Breast epithelium (tissue), 4 donors: ENCODE measurements around the gene TPK1. TPM values are rescaled to one million over a fixed set of nuclear protein-coding genes. Genes with fewer than 3 reads are reported as not detected.

Experiments used
- DNase-seq, 2 donors: peaks; one replicate each; pipeline ENCODE4 v3.0.0-alpha.2; 2019; ENCODE audit warnings: low spot score in 2 of 2
- H3K27ac ChIP-seq, 2 donors: fragments of 200-600 bp; sonication (generic) in 1 of 2; one replicate each; pipeline ENCODE4 v1.5.1; 2016 to 2019; ENCODE audit warnings: mild to moderate bottlenecking in 1 of 2
- H3K27me3 ChIP-seq, 2 donors: fragments of 200-600 bp; sonication (generic) in 1 of 2; one replicate each; pipeline versions ENCODE4 v1.5.1 to v1.6.0; 2017 to 2019; ENCODE audit warnings: control low read depth in 1 of 2, mild to moderate bottlenecking in 1 of 2
- H3K36me3 ChIP-seq: fragments of 200-600 bp; one replicate; pipeline ENCODE4 v1.5.1; 2019
- H3K4me1 ChIP-seq, 2 donors: fragments of 200-600 bp; sonication (generic); one replicate each; pipeline ENCODE4 v1.5.1; 2016 to 2019; ENCODE audit warnings: control low read depth in 1 of 2
- H3K4me3 ChIP-seq, 3 donors: fragments of 200-600 bp; sonication (generic); 1 replicate in 2 of 3; 2 replicates in 1 of 3; pipeline ENCODE4 v1.5.1; 2016 to 2019; ENCODE audit warnings: mild to moderate bottlenecking in 3 of 3, moderate library complexity in 2 of 3
- H3K9me3 ChIP-seq, 2 donors: fragments of 200-600 bp; sonication (generic) in 1 of 2; one replicate each; pipeline ENCODE4 v1.5.1; 2016 to 2019; ENCODE audit warnings: control low read depth in 1 of 2
- POLR2A ChIP-seq: fragments of 450-650 bp; IDR thresholded peaks from one replicate; pipeline ENCODE4 v1.6.1; 2016; ENCODE audit warnings: antibody characterized with exemption, mild to moderate bottlenecking, moderate library complexity
- POLR2AphosphoS5 ChIP-seq, 3 donors: sonication (generic); formaldehyde crosslinking; IDR thresholded peaks; one replicate each; pipeline ENCODE4 v1.6.1; 2017; ENCODE audit warnings: antibody characterized with exemption in 3 of 3
- intact Hi-C: fragments of 100-400 bp; cut with DNase I; formaldehyde crosslinking; loops from one replicate; pipeline ENCODE4 v1.15.1; 2023; ENCODE audit warnings: low total_unique reads
- total RNA-seq, 3 donors: library from RNA; depleted of rRNA; stranded (reverse); fragments of >200 nt; gene quantifications; one replicate each; pipeline ENCODE4 v1.1.0, GENCODE V29; 2016
- TF ChIP-seq, protein P1 (sequence below), 3 donors: fragments of 450-650 bp; IDR thresholded peaks; one replicate each; pipeline ENCODE4 v1.5.1; 2016 to 2017; ENCODE audit warnings: antibody characterized with exemption in 3 of 3, mild to moderate bottlenecking in 3 of 3, moderate library complexity in 3 of 3

TPK1 gene
- total RNA-seq, 3 donors from 2014 or later: 4.8 to 9.8 (median 7.9) TPM

- DNase-seq: no peak
- Histone ChIP-seq H3K9me3 (no peaks in the 10 kb centered on the region), H3K27ac (peak overlapping the region; percentile 88 to 92), H3K4me3 (peak overlapping the region; percentile 73 to 82 (median 76)), H3K36me3 (no peaks in the 10 kb centered on the region), H3K27me3 (no peaks in the 10 kb centered on the region), H3K4me1 (no peaks in the 10 kb centered on the region)
- intact Hi-C loops: no loop called here
- TF ChIP-seq POLR2AphosphoS5 (IDR thresholded peaks at IDR 0.05) (peak in 1 of 3 donors; percentile 47), POLR2A (no peak)
These were observed 670 bp downstream of the TPK1 start for GRCh38 chr7:144835155-144835611.

DNA sequence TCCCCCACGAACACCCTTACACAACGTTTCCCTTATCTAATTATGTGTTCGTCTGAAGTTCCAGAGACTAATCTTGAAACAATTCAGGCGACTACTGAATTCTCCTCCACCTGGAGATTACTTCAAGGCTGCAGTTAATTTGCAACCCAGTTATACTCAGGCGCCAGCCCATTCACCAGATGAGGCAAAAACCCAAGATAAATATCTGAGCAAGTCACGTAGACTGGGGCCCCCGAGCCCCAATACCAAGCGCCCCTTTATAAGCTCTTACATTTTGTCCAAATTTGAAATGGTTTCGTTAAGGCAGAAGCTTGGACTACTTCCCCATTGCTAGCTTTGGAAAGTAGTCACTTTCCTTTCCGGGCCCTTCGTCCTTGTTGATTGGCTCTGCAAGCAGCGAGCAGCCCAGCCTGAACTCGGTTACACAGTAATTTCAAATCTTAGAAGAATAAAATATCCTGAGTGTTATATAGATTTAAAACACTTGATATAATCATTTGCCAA, 1.2 kb downstream of the TPK1 start:
- no peak for DNase-seq
- no peak for TF ChIP-seq POLR2A
- TF ChIP-seq POLR2AphosphoS5 (IDR thresholded peaks at IDR 0.05): no peak
- TF ChIP-seq, protein P1, sequence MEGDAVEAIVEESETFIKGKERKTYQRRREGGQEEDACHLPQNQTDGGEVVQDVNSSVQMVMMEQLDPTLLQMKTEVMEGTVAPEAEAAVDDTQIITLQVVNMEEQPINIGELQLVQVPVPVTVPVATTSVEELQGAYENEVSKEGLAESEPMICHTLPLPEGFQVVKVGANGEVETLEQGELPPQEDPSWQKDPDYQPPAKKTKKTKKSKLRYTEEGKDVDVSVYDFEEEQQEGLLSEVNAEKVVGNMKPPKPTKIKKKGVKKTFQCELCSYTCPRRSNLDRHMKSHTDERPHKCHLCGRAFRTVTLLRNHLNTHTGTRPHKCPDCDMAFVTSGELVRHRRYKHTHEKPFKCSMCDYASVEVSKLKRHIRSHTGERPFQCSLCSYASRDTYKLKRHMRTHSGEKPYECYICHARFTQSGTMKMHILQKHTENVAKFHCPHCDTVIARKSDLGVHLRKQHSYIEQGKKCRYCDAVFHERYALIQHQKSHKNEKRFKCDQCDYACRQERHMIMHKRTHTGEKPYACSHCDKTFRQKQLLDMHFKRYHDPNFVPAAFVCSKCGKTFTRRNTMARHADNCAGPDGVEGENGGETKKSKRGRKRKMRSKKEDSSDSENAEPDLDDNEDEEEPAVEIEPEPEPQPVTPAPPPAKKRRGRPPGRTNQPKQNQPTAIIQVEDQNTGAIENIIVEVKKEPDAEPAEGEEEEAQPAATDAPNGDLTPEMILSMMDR (IDR thresholded peaks at IDR 0.05): no peak
- H3K27ac ChIP-seq: peak overlapping the region; percentile 88 to 92
- H3K36me3 ChIP-seq: no peaks in the 10 kb centered on the region
- H3K4me3 ChIP-seq: peak overlapping the region; percentile 73 to 82 (median 76)
- no peaks in the 10 kb centered on the region for H3K4me1 ChIP-seq
- intact Hi-C loops: no loop called here
- no peaks in the 10 kb centered on the region for H3K9me3 ChIP-seq
- no peaks in the 10 kb centered on the region for H3K27me3 ChIP-seq

DNA sequence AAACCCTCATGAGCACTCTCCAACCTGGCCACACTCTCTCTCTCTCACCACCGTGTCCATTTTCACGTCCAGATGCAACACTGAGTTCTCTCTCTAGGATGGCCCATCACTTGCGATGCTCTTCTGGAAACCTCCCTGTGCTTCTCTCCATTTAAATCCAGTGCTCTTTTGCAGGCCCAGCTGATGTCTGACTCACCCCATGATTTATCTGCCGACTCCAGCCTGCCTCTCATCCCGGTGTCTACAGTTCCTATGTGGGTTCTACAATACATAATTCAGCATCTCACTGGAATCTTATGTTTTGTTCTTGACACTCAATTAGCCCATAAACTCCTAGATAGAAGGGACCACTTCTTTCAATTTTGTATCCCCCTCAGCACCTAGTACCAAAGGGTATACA, 5.0 kb downstream of the TPK1 start:
- no peak overlapping the region for H3K4me3 ChIP-seq
- H3K27ac ChIP-seq: no peak overlapping the region
- intact Hi-C loops: no loop called here
- H3K4me1 ChIP-seq: no peaks in the 10 kb centered on the region
- no peak for DNase-seq
- H3K27me3 ChIP-seq: no peaks in the 10 kb centered on the region
- no peaks in the 10 kb centered on the region for H3K36me3 ChIP-seq
- H3K9me3 ChIP-seq: no peaks in the 10 kb centered on the region
- no peak for TF ChIP-seq POLR2A
- TF ChIP-seq POLR2AphosphoS5 (IDR thresholded peaks at IDR 0.05): no peak
- TF ChIP-seq, protein P1 (IDR thresholded peaks at IDR 0.05): no peak

- Histone ChIP-seq H3K4me3 (no peak overlapping the region), H3K36me3 (no peaks in the 10 kb centered on the region), H3K4me1 (no peaks in the 10 kb centered on the region), H3K27me3 (no peaks in the 10 kb centered on the region), H3K9me3 (no peaks in the 10 kb centered on the region), H3K27ac (no peak overlapping the region)
- intact Hi-C loops: no loop called here
- DNase-seq: no peak
- TF ChIP-seq POLR2A (no peak), POLR2AphosphoS5 (IDR thresholded peaks at IDR 0.05) (no peak)
- TF ChIP-seq, protein P1 (IDR thresholded peaks at IDR 0.05): no peak
These were observed 5.6 kb downstream of the TPK1 start for GRCh38 chr7:144830024-144830785.

GRCh38 chr7:144827621-144828020, 8.2 kb downstream of the TPK1 start:
- Histone ChIP-seq H3K9me3 (no peaks in the 10 kb centered on the region), H3K4me3 (no peak overlapping the region), H3K27me3 (no peaks in the 10 kb centered on the region), H3K27ac (no peak overlapping the region), H3K36me3 (no peaks in the 10 kb centered on the region), H3K4me1 (no peaks in the 10 kb centered on the region)
- intact Hi-C loops: no loop called here
- TF ChIP-seq POLR2AphosphoS5 (IDR thresholded peaks at IDR 0.05) (no peak), POLR2A (no peak)
- TF ChIP-seq, protein P1 (IDR thresholded peaks at IDR 0.05): no peak
- no peak for DNase-seq
